Testis (tissue), 3 donors: ENCODE data around the gene HSD17B1. TPM values are rescaled to one million over a fixed set of nuclear protein-coding genes. Genes with fewer than 3 reads are reported as not detected.
A peak's percentile ranks its signal among the peaks of the same experiment; 100 is the strongest.

Experiments used
- DNase-seq: peaks from one replicate; pipeline ENCODE4 v3.0.0-alpha.2; 2019
- H3K27ac ChIP-seq, 2 donors: fragments of 200-600 bp; sonication (generic); one replicate each; pipeline ENCODE4 v1.5.1; 2019
- H3K27me3 ChIP-seq: fragments of 200-600 bp; sonication (generic); one replicate; pipeline ENCODE4 v1.5.1; 2019
- H3K36me3 ChIP-seq: fragments of 200-600 bp; sonication (generic); one replicate; pipeline ENCODE4 v1.5.1; 2017; ENCODE audit warnings: low read depth; ENCODE audit errors: missing control alignments
- H3K4me1 ChIP-seq: fragments of 200-600 bp; sonication (generic); one replicate; pipeline ENCODE4 v1.5.1; 2019
- H3K4me3 ChIP-seq, 2 donors: fragments of 200-600 bp; sonication (generic); one replicate each; pipeline ENCODE4 v1.5.1; 2017 to 2019
- H3K9me3 ChIP-seq: fragments of 200-600 bp; sonication (generic); one replicate; pipeline ENCODE4 v1.5.1; 2017
- CTCF ChIP-seq, 3 experiments: fragments of 450-650 bp in 2 of 3; fragments of 200-600 bp in 1 of 3; sonication (generic) in 1 of 3; IDR thresholded peaks; one replicate each; pipeline ENCODE4 v1.5.1; 2016 to 2019; ENCODE audit warnings: antibody characterized with exemption in 3 of 3, mild to moderate bottlenecking in 2 of 3, moderate library complexity in 1 of 3
- POLR2A ChIP-seq: fragments of 450-650 bp; IDR thresholded peaks from one replicate; pipeline ENCODE4 v1.6.1; 2017; ENCODE audit warnings: antibody characterized with exemption, mild to moderate bottlenecking, moderate library complexity
- WGBS, 2 donors: methylation state at CpG; one replicate each; pipeline ENCODE4 v1.1.5; 2018; 5-methylcytosine and 5-hydroxymethylcytosine counted together
- intact Hi-C: fragments of 100-400 bp; cut with DNase I; formaldehyde crosslinking; loops from one replicate; pipeline ENCODE4 v1.15.1; 2023; ENCODE audit warnings: low total_unique reads
- microRNA-seq, 2 donors: library from miRNA; unstranded; fragments of <30 nt; microRNA quantifications; one replicate each; pipeline ENCODE4, GENCODE V29; 2016; ENCODE audit warnings: borderline number of aligned reads in 2 of 2, borderline replicate concordance in 1 of 2
- polyA plus RNA-seq: library from polyadenylated mRNA; stranded (reverse); fragments of 350-450 nt; fragmentation: Illumina TruSeq; extraction: RNeasy Lipid Tissue Mini Kit (QIAGEN cat#74804); gene quantifications from one replicate; pipeline ENCODE4 v1.2.3, GENCODE V29; 2014; ENCODE audit warnings: low read depth, low replicate concordance; ENCODE audit not compliant: insufficient read depth
- total RNA-seq, 2 donors: library from RNA; depleted of rRNA; stranded (reverse); fragments of >200 nt; gene quantifications; one replicate each; pipeline ENCODE4 v1.2.3, GENCODE V29; 2016

The HSD17B1 gene
- total and polyA plus RNA-seq, 3 donors from 2014 or later = 7.1 to 14.4 (median 13.8) TPM

- H3K27ac ChIP-seq = no peak overlapping the region
- TF ChIP-seq POLR2A (no peak), CTCF (IDR thresholded peaks at IDR 0.05) (no peak)
- no peak for DNase-seq
- intact Hi-C loops = no loop called here
- no peaks in the 10 kb centered on the region for H3K27me3 ChIP-seq
- no peaks in the 10 kb centered on the region for H3K9me3 ChIP-seq
- H3K36me3 ChIP-seq = no peaks in the 10 kb centered on the region
- no peaks in the 10 kb centered on the region for H3K4me1 ChIP-seq
- H3K4me3 ChIP-seq = no peak overlapping the region
- 49 to 71% methylated on average over 3 of the region's 3 CpGs for WGBS, 2 donors
Measured at GRCh38 chr17:42596386-42596785, 43.7 kb downstream of the HSD17B1 start.

DNA sequence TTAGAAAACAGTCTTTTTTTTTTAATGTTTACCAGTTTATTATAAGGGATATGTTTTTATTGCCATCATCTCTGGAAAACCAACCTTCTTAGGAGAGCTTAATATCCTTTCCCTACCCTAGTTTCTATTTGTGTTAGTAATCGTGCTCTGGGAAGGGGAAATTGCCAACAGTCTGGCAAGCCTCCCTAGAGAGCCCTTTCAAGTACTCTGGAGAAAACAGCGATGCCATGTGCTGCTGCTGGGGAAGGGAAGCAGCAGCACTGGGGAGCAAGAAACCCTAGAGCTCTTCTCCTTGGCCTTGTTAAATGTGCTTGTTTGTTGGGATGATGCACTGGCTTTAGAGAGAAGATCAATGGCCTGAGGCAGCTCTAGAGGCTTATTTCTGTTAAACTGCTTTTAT is 46.2 kb downstream of the HSD17B1 start:
- H3K9me3 ChIP-seq = no peaks in the 10 kb centered on the region
- H3K36me3 ChIP-seq = no peaks in the 10 kb centered on the region
- TF ChIP-seq CTCF (IDR thresholded peaks at IDR 0.05) (no peak), POLR2A (no peak)
- DNase-seq = no peak
- H3K4me1 ChIP-seq = no peaks in the 10 kb centered on the region
- H3K4me3 ChIP-seq = no peak overlapping the region
- intact Hi-C loops = no loop called here
- no peak overlapping the region for H3K27ac ChIP-seq
- no peaks in the 10 kb centered on the region for H3K27me3 ChIP-seq
- 43 to 53% methylated on average over 2 of the region's 2 CpGs for WGBS, 2 donors

- Histone ChIP-seq H3K4me1 (peaks cover 23% of the 10 kb centered on the region), H3K36me3 (no peaks in the 10 kb centered on the region), H3K4me3 (no peak overlapping the region), H3K27ac (peak overlapping the region in 1 of 2 donors; percentile 30), H3K9me3 (no peaks in the 10 kb centered on the region), H3K27me3 (no peaks in the 10 kb centered on the region)
- no peak for TF ChIP-seq CTCF (IDR thresholded peaks at IDR 0.05)
- TF ChIP-seq POLR2A = no peak
- intact Hi-C loops = no loop called here
- 68 to 89% methylated on average over 7 of the region's 7 CpGs for WGBS, 2 donors
- no peak for DNase-seq
Measured at GRCh38 chr17:42603318-42603717, 50.6 kb downstream of the HSD17B1 start.

Small RNA genes within 50 kb of the gene (microRNA-seq; reads per million reads assigned to microRNA genes)
- gene MIR5010 = 5.5 to 7.0 reads per million in 2 donors

Other genes starting within 250 kb of the HSD17B1 start
- 100 to 1,000 TPM; 107 to 117 TPM for gene STAT3, start 164.5 kb upstream of the HSD17B1 start, total RNA-seq
- 69.5 TPM for gene STAT3, start 164.5 kb upstream of the HSD17B1 start, polyA plus RNA-seq
- 10 to 100 TPM; 49.4 to 68.4 TPM for gene CAVIN1, start 129.7 kb upstream of the HSD17B1 start, total RNA-seq
- 106 TPM for gene CAVIN1, start 129.7 kb upstream of the HSD17B1 start, polyA plus RNA-seq
- 100 to 1,000 TPM; 131 to 143 TPM for gene ATP6V0A1, start 94.0 kb upstream of the HSD17B1 start, total RNA-seq
- gene ATP6V0A1, start 94.0 kb upstream of the HSD17B1 start, polyA plus RNA-seq = 89.9 TPM
- 10 to 100 TPM; 37.6 to 40.6 TPM for gene NAGLU, start 16.7 kb upstream of the HSD17B1 start, total RNA-seq
- 18.9 TPM for gene NAGLU, start 16.7 kb upstream of the HSD17B1 start, polyA plus RNA-seq
- gene COASY, start 9.2 kb downstream of the HSD17B1 start, total RNA-seq = 10 to 100 TPM; 52.8 to 68.5 TPM
- gene COASY, start 9.2 kb downstream of the HSD17B1 start, polyA plus RNA-seq = 103 TPM
- 10 to 100 TPM; 27.6 to 38.6 TPM for gene MLX, start 14.2 kb downstream of the HSD17B1 start, total RNA-seq
- gene MLX, start 14.2 kb downstream of the HSD17B1 start, polyA plus RNA-seq = 26.7 TPM
- gene PSMC3IP, start 24.8 kb downstream of the HSD17B1 start, total RNA-seq = 10 to 100 TPM; 17.2 to 27.2 TPM
- gene PSMC3IP, start 24.8 kb downstream of the HSD17B1 start, polyA plus RNA-seq = 45.3 TPM
- 100 to 1,000 TPM; 140 to 154 TPM for gene RETREG3, start 56.5 kb downstream of the HSD17B1 start, total RNA-seq
- 62.3 TPM for gene RETREG3, start 56.5 kb downstream of the HSD17B1 start, polyA plus RNA-seq
- 100 to 1,000 TPM; 209 to 265 TPM for gene TUBG1, start 56.8 kb downstream of the HSD17B1 start, total RNA-seq
- gene TUBG1, start 56.8 kb downstream of the HSD17B1 start, polyA plus RNA-seq = 411 TPM
- gene TUBG2, start 106.4 kb downstream of the HSD17B1 start, total RNA-seq = 10 to 100 TPM; 50.4 to 57.5 TPM
- gene TUBG2, start 106.4 kb downstream of the HSD17B1 start, polyA plus RNA-seq = 30.6 TPM
- gene PLEKHH3, start 124.1 kb downstream of the HSD17B1 start, total RNA-seq = 10 to 100 TPM; 65.8 to 67.3 TPM
- gene PLEKHH3, start 124.1 kb downstream of the HSD17B1 start, polyA plus RNA-seq = 42.8 TPM
- gene CCR10, start 128.9 kb downstream of the HSD17B1 start, total RNA-seq = 10 to 100 TPM in 1 of 2 donors, 1 to 10 TPM in 1; 9.8 to 14.3 TPM
- gene CCR10, start 128.9 kb downstream of the HSD17B1 start, polyA plus RNA-seq = 2.9 TPM
- 10 to 100 TPM in 1 of 2 donors, 1 to 10 TPM in 1; 9.0 to 10.3 TPM for gene CNTNAP1, start 129.6 kb downstream of the HSD17B1 start, total RNA-seq
- gene CNTNAP1, start 129.6 kb downstream of the HSD17B1 start, polyA plus RNA-seq = 6.0 TPM
- gene EZH1, start 192.1 kb downstream of the HSD17B1 start, total RNA-seq = 10 to 100 TPM; 53.7 to 59.4 TPM
- gene EZH1, start 192.1 kb downstream of the HSD17B1 start, polyA plus RNA-seq = 28.1 TPM
- 10 to 100 TPM in 1 of 2 donors, 1 to 10 TPM in 1; 6.9 to 14.6 TPM for gene RAMP2, start 208.3 kb downstream of the HSD17B1 start, total RNA-seq
- 38.2 TPM for gene RAMP2, start 208.3 kb downstream of the HSD17B1 start, polyA plus RNA-seq
- gene VPS25, start 220.5 kb downstream of the HSD17B1 start, total RNA-seq = 10 to 100 TPM; 48.3 to 51.8 TPM
- 64.1 TPM for gene VPS25, start 220.5 kb downstream of the HSD17B1 start, polyA plus RNA-seq
- 1 to 10 TPM; 1.4 to 2.3 TPM for gene WNK4, start 227.7 kb downstream of the HSD17B1 start, total RNA-seq
- 2.8 TPM for gene WNK4, start 227.7 kb downstream of the HSD17B1 start, polyA plus RNA-seq
- gene COA3, start 245.8 kb downstream of the HSD17B1 start, total RNA-seq = 10 to 100 TPM; 43.0 to 49.2 TPM
- gene COA3, start 245.8 kb downstream of the HSD17B1 start, polyA plus RNA-seq = 52.7 TPM
- gene CNTD1, start 245.9 kb downstream of the HSD17B1 start, total RNA-seq = 10 to 100 TPM; 21.2 to 49.1 TPM
- gene CNTD1, start 245.9 kb downstream of the HSD17B1 start, polyA plus RNA-seq = 114 TPM